ENCODE measurements around the gene MROH9. TPM values are rescaled to one million over a fixed set of nuclear protein-coding genes. Genes with fewer than 3 reads are reported as not detected.
"Not testable (repeated sequence)": the region's sequence is repeated elsewhere in the genome, so short reads cannot be mapped to it uniquely, and the experiment has no call there.

Gene MROH9
- total RNA-seq, 4 donors from 2014 or later, result not detected

DNA sequence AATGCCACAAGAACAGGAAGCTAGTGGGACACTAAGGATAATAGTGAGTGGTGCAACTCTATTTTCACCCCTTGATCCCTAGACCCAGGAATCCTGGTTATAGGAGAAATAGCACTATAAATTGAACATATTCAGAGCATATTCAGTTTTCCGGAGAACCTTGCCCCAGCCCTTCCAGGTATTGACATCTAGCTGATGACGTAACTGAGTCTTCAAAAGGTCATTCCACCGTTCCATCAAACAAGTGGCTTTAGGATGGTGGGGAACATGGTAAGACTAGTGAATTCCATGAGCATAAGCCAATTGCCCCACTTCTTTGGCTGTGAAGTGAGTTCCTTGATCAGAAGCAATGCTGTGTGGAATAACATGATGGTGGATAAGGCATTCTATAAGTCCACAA lies 2.9 kb downstream of the MROH9 start:
- Histone ChIP-seq H3K27me3 (no peaks in the 10 kb centered on the region), H3K4me1 (no peaks in the 10 kb centered on the region), H3K27ac (no peak overlapping the region), H3K36me3 (no peaks in the 10 kb centered on the region), H3K9me3 (no peaks in the 10 kb centered on the region), H3K4me3 (no peak overlapping the region)
- no peak for DNase-seq (ENCODE audit: low spot score in 2 of 2)
- TF ChIP-seq, protein P1, sequence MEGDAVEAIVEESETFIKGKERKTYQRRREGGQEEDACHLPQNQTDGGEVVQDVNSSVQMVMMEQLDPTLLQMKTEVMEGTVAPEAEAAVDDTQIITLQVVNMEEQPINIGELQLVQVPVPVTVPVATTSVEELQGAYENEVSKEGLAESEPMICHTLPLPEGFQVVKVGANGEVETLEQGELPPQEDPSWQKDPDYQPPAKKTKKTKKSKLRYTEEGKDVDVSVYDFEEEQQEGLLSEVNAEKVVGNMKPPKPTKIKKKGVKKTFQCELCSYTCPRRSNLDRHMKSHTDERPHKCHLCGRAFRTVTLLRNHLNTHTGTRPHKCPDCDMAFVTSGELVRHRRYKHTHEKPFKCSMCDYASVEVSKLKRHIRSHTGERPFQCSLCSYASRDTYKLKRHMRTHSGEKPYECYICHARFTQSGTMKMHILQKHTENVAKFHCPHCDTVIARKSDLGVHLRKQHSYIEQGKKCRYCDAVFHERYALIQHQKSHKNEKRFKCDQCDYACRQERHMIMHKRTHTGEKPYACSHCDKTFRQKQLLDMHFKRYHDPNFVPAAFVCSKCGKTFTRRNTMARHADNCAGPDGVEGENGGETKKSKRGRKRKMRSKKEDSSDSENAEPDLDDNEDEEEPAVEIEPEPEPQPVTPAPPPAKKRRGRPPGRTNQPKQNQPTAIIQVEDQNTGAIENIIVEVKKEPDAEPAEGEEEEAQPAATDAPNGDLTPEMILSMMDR (IDR thresholded peaks at IDR 0.05), result no peak
- no peak for TF ChIP-seq EP300 (IDR thresholded peaks at IDR 0.05)
- 85% methylated on average over 3 of the region's 3 CpGs for WGBS

DNA sequence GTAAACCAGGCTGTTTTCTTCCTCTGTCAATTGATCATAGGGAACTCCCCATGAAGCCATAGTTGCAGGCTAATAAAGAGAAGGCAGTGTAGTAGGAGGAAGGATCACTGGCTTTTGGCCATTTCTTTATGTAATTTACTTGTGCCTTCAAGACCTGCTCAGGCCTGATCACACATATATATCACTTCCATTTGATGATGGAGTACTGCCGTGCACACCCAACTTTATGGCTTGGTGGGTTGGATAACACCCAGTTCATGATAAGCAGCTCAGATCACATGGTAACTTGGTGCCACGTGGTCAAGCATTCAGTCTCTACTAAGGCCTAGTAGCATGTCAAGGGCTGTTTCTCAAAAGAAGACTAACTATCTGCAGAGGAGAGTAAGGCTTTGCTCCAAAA lies 4.1 kb downstream of the MROH9 start:
- no peaks in the 10 kb centered on the region for H3K9me3 ChIP-seq
- 50% methylated on average over 2 of the region's 2 CpGs for WGBS
- no peaks in the 10 kb centered on the region for H3K27me3 ChIP-seq
- no peak overlapping the region for H3K4me3 ChIP-seq
- TF ChIP-seq EP300 (IDR thresholded peaks at IDR 0.05) (no peak), POLR2A (IDR thresholded peaks at IDR 0.05) (no peak), POLR2AphosphoS5 (IDR thresholded peaks at IDR 0.05) (no peak)
- TF ChIP-seq, protein P1 (IDR thresholded peaks at IDR 0.05), result no peak
- DNase-seq (ENCODE audit: low spot score in 2 of 2), result no peak
- no peak overlapping the region for H3K27ac ChIP-seq
- H3K36me3 ChIP-seq, result no peaks in the 10 kb centered on the region
- H3K4me1 ChIP-seq, result no peaks in the 10 kb centered on the region

DNA sequence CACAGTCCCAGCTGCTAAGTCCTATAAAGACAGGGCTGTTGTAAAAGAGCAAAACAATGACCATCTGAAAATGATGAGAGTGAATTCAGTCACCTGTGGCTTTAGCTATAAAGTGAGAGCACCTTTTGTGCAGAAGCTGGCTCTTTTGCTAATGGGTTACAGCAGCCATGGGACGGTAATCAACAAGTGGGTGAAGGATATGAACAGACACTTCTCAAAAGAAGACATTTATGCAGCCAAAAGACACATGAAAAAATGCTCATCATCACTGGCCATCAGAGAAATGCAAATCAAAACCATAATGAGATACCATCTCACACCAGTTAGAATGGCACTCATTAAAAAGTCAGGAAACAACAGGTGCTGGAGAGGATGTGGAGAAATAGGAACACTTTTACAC lies 16.4 kb downstream of the MROH9 start:
- not testable (repeated sequence) for H3K4me3 ChIP-seq; H3K27me3 ChIP-seq; H3K4me1 ChIP-seq; H3K27ac ChIP-seq; H3K36me3 ChIP-seq; DNase-seq (ENCODE audit: low spot score in 2 of 2); H3K9me3 ChIP-seq
- WGBS, result 73% methylated on average over 1 of the region's 1 CpG

DNA sequence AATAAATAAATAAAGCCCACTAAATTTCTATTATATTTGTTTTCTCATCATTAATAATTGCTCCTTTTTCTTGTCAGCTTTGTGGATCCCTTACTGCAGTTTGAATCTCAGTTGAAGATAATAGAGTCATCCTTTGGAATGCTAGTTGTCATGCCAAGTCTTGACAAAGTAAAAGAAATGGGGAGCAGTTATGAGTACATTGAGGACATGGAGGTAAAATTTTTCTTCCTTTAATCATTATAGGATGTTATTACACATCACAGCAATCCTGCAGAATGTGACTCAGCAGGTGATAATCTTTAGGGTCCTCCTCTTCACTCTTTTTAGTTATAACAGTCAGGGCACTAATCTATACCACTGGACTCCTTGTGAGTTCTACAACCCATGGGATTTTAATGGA lies 24.1 kb downstream of the MROH9 start:
- H3K27ac ChIP-seq, result no peak overlapping the region
- no peak overlapping the region for H3K4me3 ChIP-seq
- TF ChIP-seq POLR2AphosphoS5 (IDR thresholded peaks at IDR 0.05), result no peak
- TF ChIP-seq, protein P1 (IDR thresholded peaks at IDR 0.05), result no peak
- no peak for TF ChIP-seq EP300 (IDR thresholded peaks at IDR 0.05)
- no peak for TF ChIP-seq POLR2A (IDR thresholded peaks at IDR 0.05)
- no peaks in the 10 kb centered on the region for H3K4me1 ChIP-seq
- no peaks in the 10 kb centered on the region for H3K36me3 ChIP-seq
- no peak for DNase-seq (ENCODE audit: low spot score in 2 of 2)
- no peaks in the 10 kb centered on the region for H3K9me3 ChIP-seq
- H3K27me3 ChIP-seq, result no peaks in the 10 kb centered on the region

DNA sequence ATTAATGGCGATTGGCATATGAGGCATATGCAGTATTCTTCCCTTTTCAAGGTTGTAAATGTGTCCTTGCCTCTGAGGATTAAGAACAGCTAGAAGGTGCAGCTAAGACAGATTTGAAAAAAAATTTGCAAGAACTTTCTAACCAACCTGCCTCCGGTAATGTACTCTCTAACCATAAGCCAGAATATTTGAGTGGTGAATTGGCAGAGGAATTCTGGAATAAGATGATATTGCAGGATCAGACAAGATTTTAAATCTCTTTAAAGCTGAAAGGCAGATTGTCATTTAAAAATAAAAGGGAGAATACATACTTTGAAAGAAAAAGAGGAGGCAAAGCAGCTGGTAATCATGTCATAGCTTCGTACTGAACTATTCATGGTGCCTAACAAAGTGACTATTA lies 29.2 kb downstream of the MROH9 start:
- Histone ChIP-seq H3K4me3 (no peak overlapping the region), H3K4me1 (no peaks in the 10 kb centered on the region), H3K36me3 (no peaks in the 10 kb centered on the region), H3K27ac (no peak overlapping the region), H3K9me3 (no peaks in the 10 kb centered on the region), H3K27me3 (no peaks in the 10 kb centered on the region)
- DNase-seq (ENCODE audit: low spot score in 2 of 2), result no peak
- TF ChIP-seq, protein P1 (IDR thresholded peaks at IDR 0.05), result no peak
- TF ChIP-seq POLR2AphosphoS5 (IDR thresholded peaks at IDR 0.05) (no peak), EP300 (IDR thresholded peaks at IDR 0.05) (no peak), POLR2A (IDR thresholded peaks at IDR 0.05) (no peak)
- WGBS, result 67% methylated on average over 3 of the region's 3 CpGs

DNA sequence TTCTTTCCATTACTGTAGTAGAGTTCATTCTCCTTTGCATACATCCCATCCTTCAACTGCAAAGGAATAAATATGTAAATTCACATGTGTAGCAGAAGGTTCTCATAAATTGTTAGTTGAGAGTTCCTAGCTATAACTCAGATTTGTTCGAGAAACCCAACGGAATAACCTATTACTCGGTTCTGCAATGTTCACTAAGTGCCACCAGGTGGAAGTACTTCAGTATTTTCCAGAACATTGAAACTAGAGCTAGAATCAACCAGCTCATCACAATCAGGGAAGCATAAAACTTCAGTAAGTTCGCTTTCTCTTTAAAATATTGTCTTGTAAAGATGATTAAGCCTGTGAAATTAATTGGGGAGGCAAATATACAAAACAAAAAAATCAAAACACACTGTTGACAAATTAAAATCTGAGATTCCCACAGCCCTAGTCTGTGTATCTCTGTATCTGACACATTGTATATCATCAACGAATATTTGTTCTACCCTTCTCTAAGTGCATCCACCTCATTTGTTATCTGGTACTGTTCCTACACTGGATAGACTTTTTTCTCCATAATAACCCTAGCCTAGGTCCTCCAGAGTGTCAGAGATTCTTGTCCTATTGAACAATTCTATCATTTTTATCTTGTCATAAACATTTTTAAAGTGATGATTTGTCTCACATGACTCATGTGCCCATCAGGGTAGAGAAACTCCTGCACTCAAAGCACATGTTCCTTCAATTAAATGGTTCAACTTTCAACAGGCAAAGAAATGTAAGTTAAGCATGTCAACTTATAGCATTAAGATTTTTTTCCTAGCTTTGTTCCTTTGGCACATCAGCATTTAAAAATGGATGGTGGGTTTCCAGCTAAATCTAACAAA lies 31.9 kb downstream of the MROH9 start:
- TF ChIP-seq, protein P1 (IDR thresholded peaks at IDR 0.05), result peak; percentile 36 to 59
- no peak for TF ChIP-seq POLR2A (IDR thresholded peaks at IDR 0.05)

More for the DNA sequence above, 31.9 kb downstream of the MROH9 start:
- H3K27ac ChIP-seq, result no peak overlapping the region
- DNase-seq (ENCODE audit: low spot score in 2 of 2), result no peak
- H3K9me3 ChIP-seq, result no peaks in the 10 kb centered on the region
- WGBS, result 26% methylated on average over 5 of the region's 5 CpGs
- no peaks in the 10 kb centered on the region for H3K4me1 ChIP-seq
- no peaks in the 10 kb centered on the region for H3K27me3 ChIP-seq
- H3K4me3 ChIP-seq, result no peak overlapping the region
- H3K36me3 ChIP-seq, result no peaks in the 10 kb centered on the region

All from suprapubic skin (tissue), 4 donors.